Measurements from ENCODE around the gene TBC1D14. TPM values are rescaled to one million over a fixed set of nuclear protein-coding genes. Genes with fewer than 3 reads are reported as not detected.

Gene TBC1D14
- total and polyA plus RNA-seq, 10 of the 15 experiments (the other 5 are each of a cell fraction or from before 2014, with no cell fraction given): 0.87 to 39.3 (median 30.1) TPM

GRCh38 chr4:6951880-6952381, 42.3 kb downstream of the TBC1D14 start (continued):
- TF ChIP-seq, protein P1, sequence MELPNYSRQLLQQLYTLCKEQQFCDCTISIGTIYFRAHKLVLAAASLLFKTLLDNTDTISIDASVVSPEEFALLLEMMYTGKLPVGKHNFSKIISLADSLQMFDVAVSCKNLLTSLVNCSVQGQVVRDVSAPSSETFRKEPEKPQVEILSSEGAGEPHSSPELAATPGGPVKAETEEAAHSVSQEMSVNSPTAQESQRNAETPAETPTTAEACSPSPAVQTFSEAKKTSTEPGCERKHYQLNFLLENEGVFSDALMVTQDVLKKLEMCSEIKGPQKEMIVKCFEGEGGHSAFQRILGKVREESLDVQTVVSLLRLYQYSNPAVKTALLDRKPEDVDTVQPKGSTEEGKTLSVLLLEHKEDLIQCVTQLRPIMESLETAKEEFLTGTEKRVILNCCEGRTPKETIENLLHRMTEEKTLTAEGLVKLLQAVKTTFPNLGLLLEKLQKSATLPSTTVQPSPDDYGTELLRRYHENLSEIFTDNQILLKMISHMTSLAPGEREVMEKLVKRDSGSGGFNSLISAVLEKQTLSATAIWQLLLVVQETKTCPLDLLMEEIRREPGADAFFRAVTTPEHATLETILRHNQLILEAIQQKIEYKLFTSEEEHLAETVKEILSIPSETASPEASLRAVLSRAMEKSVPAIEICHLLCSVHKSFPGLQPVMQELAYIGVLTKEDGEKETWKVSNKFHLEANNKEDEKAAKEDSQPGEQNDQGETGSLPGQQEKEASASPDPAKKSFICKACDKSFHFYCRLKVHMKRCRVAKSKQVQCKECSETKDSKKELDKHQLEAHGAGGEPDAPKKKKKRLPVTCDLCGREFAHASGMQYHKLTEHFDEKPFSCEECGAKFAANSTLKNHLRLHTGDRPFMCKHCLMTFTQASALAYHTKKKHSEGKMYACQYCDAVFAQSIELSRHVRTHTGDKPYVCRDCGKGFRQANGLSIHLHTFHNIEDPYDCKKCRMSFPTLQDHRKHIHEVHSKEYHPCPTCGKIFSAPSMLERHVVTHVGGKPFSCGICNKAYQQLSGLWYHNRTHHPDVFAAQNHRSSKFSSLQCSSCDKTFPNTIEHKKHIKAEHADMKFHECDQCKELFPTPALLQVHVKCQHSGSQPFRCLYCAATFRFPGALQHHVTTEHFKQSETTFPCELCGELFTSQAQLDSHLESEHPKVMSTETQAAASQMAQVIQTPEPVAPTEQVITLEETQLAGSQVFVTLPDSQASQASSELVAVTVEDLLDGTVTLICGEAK (IDR thresholded peaks at IDR 0.05; ENCODE audit: borderline replicate concordance): no peak
- TF ChIP-seq RB1 (IDR thresholded peaks at IDR 0.05; ENCODE audit: borderline replicate concordance): no peak
- no peak for TF ChIP-seq ATF7 (IDR thresholded peaks at IDR 0.05; ENCODE audit: low read depth)
- no peak for TF ChIP-seq REST (IDR thresholded peaks at IDR 0.05; ENCODE audit: low read depth, low read length)
- no peak for TF ChIP-seq STAT1 (conservative IDR thresholded peaks at IDR 0.05)
- no peak for TF ChIP-seq PRDM15 (CRISPR knock-in tag; IDR thresholded peaks at IDR 0.05)
- TF ChIP-seq, protein P2, sequence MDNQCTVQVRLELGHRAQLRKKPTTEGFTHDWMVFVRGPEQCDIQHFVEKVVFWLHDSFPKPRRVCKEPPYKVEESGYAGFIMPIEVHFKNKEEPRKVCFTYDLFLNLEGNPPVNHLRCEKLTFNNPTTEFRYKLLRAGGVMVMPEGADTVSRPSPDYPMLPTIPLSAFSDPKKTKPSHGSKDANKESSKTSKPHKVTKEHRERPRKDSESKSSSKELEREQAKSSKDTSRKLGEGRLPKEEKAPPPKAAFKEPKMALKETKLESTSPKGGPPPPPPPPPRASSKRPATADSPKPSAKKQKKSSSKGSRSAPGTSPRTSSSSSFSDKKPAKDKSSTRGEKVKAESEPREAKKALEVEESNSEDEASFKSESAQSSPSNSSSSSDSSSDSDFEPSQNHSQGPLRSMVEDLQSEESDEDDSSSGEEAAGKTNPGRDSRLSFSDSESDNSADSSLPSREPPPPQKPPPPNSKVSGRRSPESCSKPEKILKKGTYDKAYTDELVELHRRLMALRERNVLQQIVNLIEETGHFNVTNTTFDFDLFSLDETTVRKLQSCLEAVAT (IDR thresholded peaks at IDR 0.05): no peak
